ENCODE results near the gene CYP2U1. TPM values are rescaled to one million over a fixed set of nuclear protein-coding genes. Genes with fewer than 3 reads are reported as not detected.

CYP2U1 gene
- total and polyA plus RNA-seq, 2 of the 8 experiments (the other 6 are each of a cell fraction or from before 2014, with no cell fraction given), result 3.1 to 5.0 TPM

DNA sequence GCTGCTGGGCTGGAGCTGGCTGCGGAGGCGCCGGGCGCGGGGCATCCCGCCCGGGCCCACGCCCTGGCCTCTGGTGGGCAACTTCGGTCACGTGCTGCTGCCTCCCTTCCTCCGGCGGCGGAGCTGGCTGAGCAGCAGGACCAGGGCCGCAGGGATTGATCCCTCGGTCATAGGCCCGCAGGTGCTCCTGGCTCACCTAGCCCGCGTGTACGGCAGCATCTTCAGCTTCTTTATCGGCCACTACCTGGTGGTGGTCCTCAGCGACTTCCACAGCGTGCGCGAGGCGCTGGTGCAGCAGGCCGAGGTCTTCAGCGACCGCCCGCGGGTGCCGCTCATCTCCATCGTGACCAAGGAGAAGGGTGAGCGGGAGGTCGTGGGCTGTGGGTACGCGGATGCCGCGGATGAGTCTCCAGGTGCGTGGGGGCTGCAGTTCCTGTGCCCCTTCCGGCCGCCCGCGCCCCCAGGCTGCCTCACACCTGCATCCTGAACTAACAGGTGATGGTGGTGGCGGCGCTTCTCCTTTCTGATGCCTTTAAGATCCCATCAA lies 499 bp downstream of the CYP2U1 start (continued):
- TF ChIP-seq PHF8 (conservative IDR thresholded peaks at IDR 0.05; ENCODE audit: low read depth, low read length), result peak; percentile 54; the same call in 1 of the 2 replicates
- TF ChIP-seq RBBP5 (IDR thresholded peaks at IDR 0.05; ENCODE audit: borderline replicate concordance, low read depth, low read length), result 0 out of 2 replicates have a peak, but pooled peaks have one; percentile 79
- TF ChIP-seq KDM4A (IDR thresholded peaks at IDR 0.05; ENCODE audit: low read depth, low read length, severe bottlenecking), result peak; percentile 95
- TF ChIP-seq BACH1 (IDR thresholded peaks at IDR 0.05; ENCODE audit: low read length), result peak; percentile 9; the same call in 1 of the 2 replicates
- peak; percentile 59 for TF ChIP-seq ASH2L (IDR thresholded peaks at IDR 0.05; ENCODE audit: low read length)

Data from H1 (cell line).